Prostate gland (tissue), 2 donors: ENCODE results near the gene ABCB7.

Experiments used
- CTCF ChIP-seq, 4 experiments: fragments of 200-600 bp in 2 of 4; fragments of 450-650 bp in 2 of 4; sonication (generic) in 2 of 4; IDR thresholded peaks; 1 replicate in 3 of 4; 2 replicates in 1 of 4; pipeline ENCODE4 v1.5.1; 2016 to 2019; ENCODE audit warnings: antibody characterized with exemption in 4 of 4, mild to moderate bottlenecking in 2 of 4, moderate library complexity in 2 of 4
- POLR2A ChIP-seq: fragments of 450-650 bp; IDR thresholded peaks from one replicate; pipeline ENCODE4 v1.6.1; 2016; ENCODE audit warnings: antibody characterized with exemption, mild to moderate bottlenecking
- POLR2AphosphoS5 ChIP-seq: sonication (generic); formaldehyde crosslinking; IDR thresholded peaks from one replicate; pipeline ENCODE4 v1.6.1; 2017; ENCODE audit warnings: antibody characterized with exemption

- TF ChIP-seq POLR2A (no peak), CTCF (IDR thresholded peaks at IDR 0.05) (no peak), POLR2AphosphoS5 (no peak)
Observed at GRCh38 chrX:75131973-75132627, 24.0 kb downstream of the ABCB7 start.
